ENCODE results near the gene AKR1E2. TPM values are rescaled to one million over a fixed set of nuclear protein-coding genes. Genes with fewer than 3 reads are reported as not detected.
A peak's percentile ranks its signal among the peaks of the same experiment; 100 is the strongest.

The AKR1E2 gene
- total and polyA plus RNA-seq, 2 of the 8 experiments (the other 6 are each of a cell fraction or from before 2014, with no cell fraction given): 2.6 to 3.5 TPM

- ChIA-PET POLR2A (ENCODE audit: partially characterized antibody) (no interaction called here), CTCF (ENCODE audit: partially characterized antibody) (interaction anchor here (1.8 kb wide), 1 partner anchor 484 kb away, joined by 7 read pairs; no protein-coding TSS in a partner anchor)
- Histone ChIP-seq H3K56ac (replicated peaks; ENCODE audit: insufficient read length, low read depth, low read length) (no peak overlapping the region), H2BK120ac (replicated peaks; ENCODE audit: low read depth, low read length) (no peak overlapping the region), H4K20me1 (replicated peaks in 1 of 2; ENCODE audit: control insufficient read depth in 1 of 2, insufficient read depth in 2 of 2, low read length in 2 of 2) (no peaks in the 10 kb centered on the region), H3K14ac (ENCODE audit: insufficient read length) (no peak overlapping the region), H2BK5ac (ENCODE audit: low read depth, low read length) (no peak overlapping the region), H2BK20ac (ENCODE audit: low read length) (no peak overlapping the region), H3K23ac (ENCODE audit: insufficient read length) (no peak overlapping the region), H3K4me3 (ENCODE audit: extremely low read depth in 1 of 4, insufficient read depth in 2 of 4, low read depth in 3 of 4, low read length in 4 of 4) (no peak overlapping the region), H4K91ac (replicated peaks; ENCODE audit: insufficient read length, low read length) (no peak overlapping the region), H4K5ac (ENCODE audit: insufficient read length, low read depth, low read length) (no peak overlapping the region), H2AK5ac (ENCODE audit: low read depth, low read length) (no peak overlapping the region), H4K8ac (ENCODE audit: extremely low read depth, insufficient read depth, low read length) (no peak overlapping the region), H3K4ac (replicated peaks; ENCODE audit: insufficient read length, low read depth, low read length) (no peak overlapping the region), H3K79me1 (ENCODE audit: low read depth, low read length) (no peaks in the 10 kb centered on the region), H3K18ac (ENCODE audit: extremely low read depth, low read length) (no peak overlapping the region), H3K36me3 (ENCODE audit: control insufficient read depth in 2 of 4, insufficient read depth in 4 of 4, low read length in 3 of 4) (no peaks in the 10 kb centered on the region), H3K4me1 (replicated peaks in 1 of 4; ENCODE audit: control insufficient read depth in 3 of 4, insufficient read depth in 4 of 4, low read length in 3 of 4) (no peaks in the 10 kb centered on the region), H2BK12ac (ENCODE audit: low read depth, low read length) (no peak overlapping the region), H2BK15ac (ENCODE audit: low read length) (no peak overlapping the region), H3K23me2 (ENCODE audit: low read depth, low read length) (peaks cover 2% of the 10 kb centered on the region; the same call in 1 of the 2 replicates), H3K27ac (ENCODE audit: low read depth, low read length) (no peak overlapping the region), H3K9me3 (ENCODE audit: insufficient read depth in 2 of 2, low read depth in 1 of 2, low read length in 1 of 2) (no peaks in the 10 kb centered on the region), H3K79me2 (ENCODE audit: control insufficient read depth in 1 of 2, insufficient read depth in 2 of 2, low read length in 2 of 2) (no peaks in the 10 kb centered on the region), H3K27me3 (replicated peaks in 1 of 4; ENCODE audit: control insufficient read depth in 3 of 4, extremely low read depth in 1 of 4, insufficient read depth in 3 of 4, low read length in 3 of 4) (no peaks in the 10 kb centered on the region), H2AFZ (ENCODE audit: low read length) (0 out of 2 replicates have a peak overlapping the region, but pooled peaks have one; percentile 38), H3K4me2 (ENCODE audit: insufficient read depth in 1 of 2, low read depth in 2 of 2, low read length in 2 of 2) (no peak overlapping the region), H3K9ac (replicated peaks in 1 of 4; ENCODE audit: extremely low read depth in 1 of 4, low read depth in 3 of 4, low read length in 3 of 4) (no peak overlapping the region)
- DNase-seq (ENCODE audit: low read depth in 1 of 2, low spot score in 2 of 2) (no peak), FAIRE-seq (no peak)
- TF ChIP-seq MAFK (IDR thresholded peaks at IDR 0.05; ENCODE audit: low read depth, low read length): no peak
- TF ChIP-seq RFX5 (IDR thresholded peaks at IDR 0.05; ENCODE audit: borderline replicate concordance, low read depth, low read length): no peak
- no peak for TF ChIP-seq TAF7 (optimal IDR thresholded peaks at IDR 0.05; ENCODE audit: borderline replicate concordance, low read depth, low read length)
- TF ChIP-seq SIX5 (IDR thresholded peaks at IDR 0.05; ENCODE audit: low read depth, low read length): no peak
- no peak for TF ChIP-seq POU5F1 (IDR thresholded peaks at IDR 0.05; ENCODE audit: low read depth, low read length)
- no peak for TF ChIP-seq USF2 (IDR thresholded peaks at IDR 0.05; ENCODE audit: low read length)
- no peak for TF ChIP-seq POLR2AphosphoS5 (IDR thresholded peaks at IDR 0.05; ENCODE audit: low read depth, low read length)
- TF ChIP-seq HDAC2 (IDR thresholded peaks at IDR 0.05; ENCODE audit: borderline replicate concordance in 1 of 2, low read depth in 2 of 2, low read length in 2 of 2): no peak
- TF ChIP-seq YY1 (IDR thresholded peaks at IDR 0.05; ENCODE audit: low read depth, low read length): no peak
- no peak for TF ChIP-seq BCL11A (IDR thresholded peaks at IDR 0.05; ENCODE audit: low read depth in 2 of 2, low read length in 2 of 2)
- TF ChIP-seq RBBP5 (IDR thresholded peaks at IDR 0.05; ENCODE audit: borderline replicate concordance, low read depth, low read length): no peak
- WGBS, 2 experiments (ENCODE audit: extremely low coverage in 1 of 2, insufficient coverage in 1 of 2, insufficient read length in 1 of 2, insufficient replicate concordance in 2 of 2, low coverage in 1 of 2, low lambda C conversion rate in 2 of 2, missing lambda C conversion rate in 1 of 2): 79% methylated on average over 9 of the region's 9 CpGs; no CpG with 5 or more reads in 1 of the 2 experiments
Observed at GRCh38 chr10:4810092-4810491, 15.9 kb upstream of the AKR1E2 start.
